Measurements from ENCODE around the gene YARS1. TPM values are rescaled to one million over a fixed set of nuclear protein-coding genes. Genes with fewer than 3 reads are reported as not detected.

The YARS1 gene
- polyA plus RNA-seq, 4 donors = 39.4 to 79.9 (median 54.9) TPM

DNA sequence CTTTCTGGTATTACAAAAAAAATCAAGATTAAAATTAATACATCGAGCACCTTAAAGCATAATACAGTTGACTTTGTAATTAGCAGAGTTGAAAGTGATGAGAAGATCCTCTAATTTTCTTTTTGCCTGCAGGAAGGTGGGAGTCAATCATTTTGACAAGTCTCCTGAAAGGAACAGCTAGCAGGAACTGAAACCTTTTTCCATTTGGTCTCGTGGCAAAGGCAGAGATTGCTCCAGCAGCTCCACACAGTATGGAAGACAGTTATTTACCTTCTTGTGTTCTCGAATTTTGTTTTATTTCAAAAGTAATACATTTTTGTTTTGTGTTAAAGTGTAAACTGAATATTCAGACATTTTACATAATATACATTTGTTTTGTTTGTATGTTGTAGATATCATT, 8.0 kb upstream of the YARS1 start:
- Histone ChIP-seq H3K4me3 (ENCODE audit: low read depth in 1 of 3, low read length in 3 of 3) (no peak overlapping the region), H3K27me3 (ENCODE audit: control insufficient read depth in 3 of 3, insufficient read depth in 3 of 3, low read length in 3 of 3) (no peaks in the 10 kb centered on the region), H3K27ac (ENCODE audit: low read depth in 1 of 3, low read length in 2 of 3) (no peak overlapping the region), H3K9me3 (ENCODE audit: control insufficient read depth in 2 of 2, insufficient read depth in 1 of 2, low read depth in 1 of 2, low read length in 1 of 2) (no peaks in the 10 kb centered on the region), H3K4me1 (ENCODE audit: control insufficient read depth in 3 of 3, insufficient read depth in 2 of 3, low read depth in 1 of 3, low read length in 2 of 3) (no peaks in the 10 kb centered on the region), H3K36me3 (ENCODE audit: control insufficient read depth in 3 of 3, insufficient read depth in 2 of 3, low read depth in 1 of 3, low read length in 3 of 3) (peaks cover 14 to 15% (median 15%) of the 10 kb centered on the region in 3 donors)
- 85 to 93% (median 89%) methylated on average over 3 of the region's 3 CpGs for WGBS, 3 donors
- DNase-seq (no peak), FAIRE-seq (no peak)

DNA sequence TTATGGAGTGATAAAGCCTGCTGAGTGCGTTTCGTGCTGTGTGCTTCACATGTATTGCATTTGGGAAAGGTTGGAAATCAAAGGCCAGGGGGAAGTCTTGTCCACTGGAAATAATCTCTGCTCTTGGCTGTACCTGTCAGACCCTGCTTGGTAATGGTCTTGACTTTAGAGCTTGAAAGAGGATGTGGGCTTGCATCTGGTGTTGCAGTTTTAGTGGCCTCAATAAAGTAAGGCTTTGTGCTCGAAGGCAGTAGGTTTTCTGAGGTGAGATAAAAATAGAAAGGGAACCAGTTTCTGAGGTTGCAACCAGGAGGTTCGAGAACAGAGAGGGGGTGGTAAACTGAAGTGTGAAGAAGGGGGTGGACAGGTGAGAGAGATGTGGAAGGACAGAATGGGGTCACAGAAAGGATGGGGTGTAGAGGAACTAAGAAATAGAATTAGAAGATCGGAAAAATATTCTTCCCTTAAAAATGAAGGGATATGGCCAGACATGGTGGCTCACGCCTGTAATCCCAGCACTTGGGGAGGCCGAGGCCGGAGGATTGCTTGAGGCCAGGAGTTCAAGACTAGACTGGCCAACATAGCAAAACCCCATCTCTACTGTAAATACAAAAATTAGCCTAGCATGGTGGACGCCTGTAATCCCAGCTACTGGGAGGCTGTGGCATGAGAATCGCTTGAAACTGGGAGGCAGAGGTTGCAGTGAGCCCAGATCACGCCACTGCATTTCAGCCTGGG, 1.8 kb upstream of the YARS1 start:
- FAIRE-seq = no peak

DNA sequence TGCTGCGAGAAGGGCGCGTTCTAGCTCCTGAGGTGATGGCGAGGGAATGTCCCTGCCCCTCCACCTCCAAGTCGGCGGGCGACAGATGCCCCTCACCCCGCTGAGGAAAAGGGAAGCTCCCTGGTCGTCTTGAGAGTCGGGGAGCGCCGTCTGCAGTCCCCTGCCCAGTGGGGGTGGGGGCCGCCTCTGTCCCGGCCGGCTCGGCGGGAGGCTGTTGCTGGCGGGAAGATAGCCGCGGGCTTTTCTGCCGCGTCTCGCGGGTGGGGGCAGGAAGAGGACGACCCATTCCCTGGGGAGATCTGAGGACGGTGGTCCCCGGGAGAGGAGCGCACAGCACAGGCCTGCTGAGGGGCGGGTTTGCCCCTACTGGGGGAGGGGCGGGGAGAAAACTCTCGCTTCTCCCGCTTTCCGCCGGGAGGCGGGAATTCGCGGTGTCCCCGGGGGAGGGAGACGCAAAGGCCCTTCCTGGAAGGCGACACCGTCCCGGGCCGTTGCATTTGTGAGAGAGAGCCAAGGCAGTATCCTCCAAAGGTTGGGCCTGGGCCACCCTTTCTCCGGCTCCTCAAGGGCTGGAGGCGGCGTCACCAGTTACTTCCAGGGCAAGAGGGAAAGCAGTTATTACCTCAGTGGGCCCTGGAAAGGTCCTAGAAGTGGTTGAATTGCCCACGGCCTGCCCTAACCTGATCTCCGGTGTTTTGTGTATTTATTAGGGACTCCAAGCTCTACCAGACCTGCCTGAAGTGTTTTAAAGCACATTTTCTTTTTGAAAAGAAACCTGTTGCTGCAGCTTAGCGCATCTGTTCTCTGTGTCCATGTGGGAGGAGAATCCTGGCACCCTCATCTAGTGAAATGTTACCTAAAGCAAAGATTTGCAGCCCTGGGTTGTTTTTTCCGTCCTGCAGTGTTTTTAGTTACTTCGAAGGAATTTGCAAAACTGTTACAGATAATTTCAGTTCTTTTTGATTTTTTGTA, 943 bp upstream of the YARS1 start:
- no peak for FAIRE-seq
- 1% methylated on average over 40 to 51 of the region's 51 CpGs for WGBS, 3 donors
- peak overlapping the region; percentile 86 to 95 (median 92) for H3K27ac ChIP-seq (ENCODE audit: low read depth in 1 of 3, low read length in 2 of 3)
- H3K27me3 ChIP-seq (ENCODE audit: control insufficient read depth in 3 of 3, insufficient read depth in 3 of 3, low read length in 3 of 3) = no peaks in the 10 kb centered on the region
- DNase-seq = peak; percentile 69 to 78
- peaks cover 0 to 5% (median 0%) of the 10 kb centered on the region in 3 donors for H3K36me3 ChIP-seq (ENCODE audit: control insufficient read depth in 3 of 3, insufficient read depth in 2 of 3, low read depth in 1 of 3, low read length in 3 of 3)
- peaks cover 0 to 12% (median 11%) of the 10 kb centered on the region in 3 donors for H3K4me1 ChIP-seq (ENCODE audit: control insufficient read depth in 3 of 3, insufficient read depth in 2 of 3, low read depth in 1 of 3, low read length in 2 of 3)
- H3K4me3 ChIP-seq (ENCODE audit: low read depth in 1 of 3, low read length in 3 of 3) = peak overlapping the region; percentile 79 to 84 (median 81)
- no peaks in the 10 kb centered on the region for H3K9me3 ChIP-seq (ENCODE audit: control insufficient read depth in 2 of 2, insufficient read depth in 1 of 2, low read depth in 1 of 2, low read length in 1 of 2)

More for the DNA sequence above, 1.8 kb upstream of the YARS1 start:
- 60 to 61% (median 60%) methylated on average over 11 of the region's 11 CpGs for WGBS, 3 donors
- peak; percentile 18 to 30 for DNase-seq
- peak overlapping the region in 2 of 3 donors; percentile 79 to 81 for H3K4me3 ChIP-seq (ENCODE audit: low read depth in 1 of 3, low read length in 3 of 3)
- peaks cover 0 to 4% (median 0%) of the 10 kb centered on the region in 3 donors for H3K36me3 ChIP-seq (ENCODE audit: control insufficient read depth in 3 of 3, insufficient read depth in 2 of 3, low read depth in 1 of 3, low read length in 3 of 3)
- H3K9me3 ChIP-seq (ENCODE audit: control insufficient read depth in 2 of 2, insufficient read depth in 1 of 2, low read depth in 1 of 2, low read length in 1 of 2) = no peaks in the 10 kb centered on the region
- peak overlapping the region in 2 of 3 donors; percentile 86 to 95 for H3K27ac ChIP-seq (ENCODE audit: low read depth in 1 of 3, low read length in 2 of 3)
- H3K27me3 ChIP-seq (ENCODE audit: control insufficient read depth in 3 of 3, insufficient read depth in 3 of 3, low read length in 3 of 3) = no peaks in the 10 kb centered on the region
- H3K4me1 ChIP-seq (ENCODE audit: control insufficient read depth in 3 of 3, insufficient read depth in 2 of 3, low read depth in 1 of 3, low read length in 2 of 3) = peaks cover 0 to 11% (median 6%) of the 10 kb centered on the region in 3 donors

DNA sequence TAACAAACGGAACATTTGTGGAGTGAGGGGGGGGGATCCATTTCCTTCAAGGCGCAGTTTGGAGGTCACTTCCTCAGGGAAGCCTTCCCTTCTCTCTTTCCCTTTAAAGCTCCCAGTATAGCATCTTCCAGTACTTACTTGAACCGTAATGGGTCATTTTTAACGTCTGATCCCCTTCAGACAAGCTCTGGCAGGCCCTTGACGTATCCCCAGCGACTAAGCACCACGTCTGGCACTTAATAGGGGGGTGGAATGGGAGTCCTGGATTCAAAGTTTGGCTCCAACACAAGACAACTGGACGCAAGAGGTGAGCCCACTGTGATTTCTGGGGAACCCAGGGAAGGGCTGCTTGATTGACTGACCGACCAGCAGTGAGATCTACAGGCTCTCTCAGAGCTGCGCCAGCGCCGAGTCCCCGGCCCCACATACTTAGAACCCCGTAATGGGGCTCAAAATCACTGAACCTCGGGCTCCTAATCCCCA, 441 bp downstream of the YARS1 start:
- Histone ChIP-seq H3K36me3 (ENCODE audit: control insufficient read depth in 3 of 3, insufficient read depth in 2 of 3, low read depth in 1 of 3, low read length in 3 of 3) (peaks cover 0 to 5% (median 2%) of the 10 kb centered on the region in 3 donors), H3K27me3 (ENCODE audit: control insufficient read depth in 3 of 3, insufficient read depth in 3 of 3, low read length in 3 of 3) (no peaks in the 10 kb centered on the region), H3K9me3 (ENCODE audit: control insufficient read depth in 2 of 2, insufficient read depth in 1 of 2, low read depth in 1 of 2, low read length in 1 of 2) (no peaks in the 10 kb centered on the region), H3K4me3 (ENCODE audit: low read depth in 1 of 3, low read length in 3 of 3) (peak overlapping the region; percentile 79 to 84 (median 81)), H3K27ac (ENCODE audit: low read depth in 1 of 3, low read length in 2 of 3) (peak overlapping the region; percentile 77 to 95 (median 82)), H3K4me1 (ENCODE audit: control insufficient read depth in 3 of 3, insufficient read depth in 2 of 3, low read depth in 1 of 3, low read length in 2 of 3) (peaks cover 0 to 15% (median 12%) of the 10 kb centered on the region in 3 donors)
- DNase-seq (peak in 1 of 2 donors; percentile 40), FAIRE-seq (no peak)
- 0 to 1% (median 0%) methylated on average over 15 of the region's 15 CpGs for WGBS, 3 donors

DNA sequence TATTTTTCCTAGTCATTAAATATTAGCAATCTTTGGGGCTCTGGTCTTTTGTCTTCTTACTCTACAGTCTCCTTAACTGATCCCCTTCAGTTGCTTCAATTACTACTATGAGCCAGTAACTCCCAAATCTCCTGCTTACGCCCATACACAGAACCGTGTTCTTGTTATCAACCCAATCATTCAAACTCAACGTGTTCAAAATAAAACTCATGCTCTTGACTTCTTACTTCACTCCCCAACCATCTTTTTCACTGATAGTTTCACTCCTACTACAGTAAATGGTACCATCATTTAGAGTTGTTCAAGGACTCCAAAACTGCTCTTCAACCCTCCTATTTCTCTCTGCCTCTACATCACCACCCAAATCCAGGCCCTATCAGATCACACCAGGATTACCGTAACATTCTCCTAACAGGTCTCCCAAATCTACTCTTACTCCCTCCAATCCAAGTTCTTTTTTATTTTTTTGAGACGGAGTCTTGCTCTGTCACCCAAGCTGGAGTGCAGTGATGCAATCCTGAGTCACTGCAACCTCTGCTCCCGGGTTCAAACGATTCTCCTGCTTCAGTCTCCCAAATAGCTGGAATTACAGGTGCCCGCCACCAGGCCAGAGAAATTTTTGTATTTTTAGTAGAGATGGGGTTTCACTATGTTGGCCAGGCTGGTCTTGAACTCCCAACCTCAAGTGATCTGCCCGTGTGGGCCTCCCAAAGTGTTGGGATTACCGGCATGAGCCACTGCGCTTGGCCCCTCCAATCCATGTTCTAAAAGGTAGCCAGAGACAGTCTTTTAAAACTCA, 3.0 kb downstream of the YARS1 start:
- H3K9me3 ChIP-seq (ENCODE audit: control insufficient read depth in 2 of 2, insufficient read depth in 1 of 2, low read depth in 1 of 2, low read length in 1 of 2) = no peaks in the 10 kb centered on the region
- WGBS, 3 donors = 80 to 88% (median 82%) methylated on average over 11 of the region's 11 CpGs
- peak in 1 of 2 donors; percentile 50 for DNase-seq
- no peaks in the 10 kb centered on the region for H3K27me3 ChIP-seq (ENCODE audit: control insufficient read depth in 3 of 3, insufficient read depth in 3 of 3, low read length in 3 of 3)
- H3K36me3 ChIP-seq (ENCODE audit: control insufficient read depth in 3 of 3, insufficient read depth in 2 of 3, low read depth in 1 of 3, low read length in 3 of 3) = peaks cover 0 to 10% (median 7%) of the 10 kb centered on the region in 3 donors
- no peak overlapping the region for H3K4me3 ChIP-seq (ENCODE audit: low read depth in 1 of 3, low read length in 3 of 3)
- FAIRE-seq = no peak
- peaks cover 0 to 15% (median 15%) of the 10 kb centered on the region in 3 donors for H3K4me1 ChIP-seq (ENCODE audit: control insufficient read depth in 3 of 3, insufficient read depth in 2 of 3, low read depth in 1 of 3, low read length in 2 of 3)
- H3K27ac ChIP-seq (ENCODE audit: low read depth in 1 of 3, low read length in 2 of 3) = no peak overlapping the region

DNA sequence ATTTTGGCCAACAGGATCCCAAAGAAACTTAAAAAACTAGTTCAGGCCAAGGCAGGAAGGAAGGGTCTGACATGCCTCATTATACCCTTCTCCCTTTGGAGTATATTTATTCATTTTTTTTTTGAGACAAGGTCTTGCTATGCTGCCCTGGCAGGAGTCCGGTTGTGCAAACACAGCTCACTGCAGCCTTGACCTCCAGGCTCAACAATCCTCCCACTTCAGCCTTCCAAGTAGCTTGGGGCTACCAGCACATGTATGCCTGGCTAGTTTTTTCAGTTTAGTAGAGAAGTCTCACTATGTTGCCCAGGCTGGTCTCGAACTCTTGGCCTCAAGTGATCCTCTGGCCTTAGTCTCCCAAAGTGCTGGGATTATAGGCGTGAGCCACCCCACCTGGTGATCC, 5.2 kb downstream of the YARS1 start:
- Histone ChIP-seq H3K36me3 (ENCODE audit: control insufficient read depth in 3 of 3, insufficient read depth in 2 of 3, low read depth in 1 of 3, low read length in 3 of 3) (peaks cover 0 to 22% (median 10%) of the 10 kb centered on the region in 3 donors), H3K27me3 (ENCODE audit: control insufficient read depth in 3 of 3, insufficient read depth in 3 of 3, low read length in 3 of 3) (no peaks in the 10 kb centered on the region), H3K4me1 (ENCODE audit: control insufficient read depth in 3 of 3, insufficient read depth in 2 of 3, low read depth in 1 of 3, low read length in 2 of 3) (peaks cover 0 to 12% (median 10%) of the 10 kb centered on the region in 3 donors), H3K9me3 (ENCODE audit: control insufficient read depth in 2 of 2, insufficient read depth in 1 of 2, low read depth in 1 of 2, low read length in 1 of 2) (no peaks in the 10 kb centered on the region), H3K4me3 (ENCODE audit: low read depth in 1 of 3, low read length in 3 of 3) (no peak overlapping the region), H3K27ac (ENCODE audit: low read depth in 1 of 3, low read length in 2 of 3) (no peak overlapping the region)
- 92 to 96% (median 95%) methylated on average over 3 of the region's 3 CpGs for WGBS, 3 donors
- no peak for FAIRE-seq
- DNase-seq = no peak

DNA sequence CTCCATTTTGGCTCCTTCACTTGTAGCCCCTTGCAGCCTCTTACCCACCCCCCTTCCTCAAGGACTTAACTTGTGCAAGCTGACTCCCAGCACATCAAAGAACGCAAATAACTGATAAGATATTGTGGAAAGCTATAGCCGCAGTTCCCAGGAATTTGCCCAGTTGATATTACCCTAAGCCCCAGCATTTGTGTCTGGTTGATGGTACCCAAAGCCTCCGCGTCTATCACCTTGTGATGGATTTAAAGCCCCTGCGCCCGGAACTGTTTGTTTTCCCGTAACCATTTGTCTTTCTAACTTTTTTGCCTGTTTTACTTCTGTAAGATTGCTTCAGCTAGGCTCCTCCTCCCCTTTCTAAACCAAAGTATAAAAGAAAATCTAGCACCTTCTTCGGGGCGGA, 5.9 kb downstream of the YARS1 start:
- Histone ChIP-seq H3K27ac (ENCODE audit: low read depth in 1 of 3, low read length in 2 of 3) (no peak overlapping the region), H3K36me3 (ENCODE audit: control insufficient read depth in 3 of 3, insufficient read depth in 2 of 3, low read depth in 1 of 3, low read length in 3 of 3) (peaks cover 2 to 24% (median 12%) of the 10 kb centered on the region in 3 donors), H3K4me1 (ENCODE audit: control insufficient read depth in 3 of 3, insufficient read depth in 2 of 3, low read depth in 1 of 3, low read length in 2 of 3) (peaks cover 0 to 13% (median 12%) of the 10 kb centered on the region in 3 donors), H3K27me3 (ENCODE audit: control insufficient read depth in 3 of 3, insufficient read depth in 3 of 3, low read length in 3 of 3) (no peaks in the 10 kb centered on the region), H3K9me3 (ENCODE audit: control insufficient read depth in 2 of 2, insufficient read depth in 1 of 2, low read depth in 1 of 2, low read length in 1 of 2) (no peaks in the 10 kb centered on the region), H3K4me3 (ENCODE audit: low read depth in 1 of 3, low read length in 3 of 3) (no peak overlapping the region)
- 69 to 76% (median 72%) methylated on average over 9 of the region's 9 CpGs for WGBS, 3 donors
- DNase-seq = no peak
- no peak for FAIRE-seq
